HEK293 (cell line): Measurements from ENCODE around the gene AP3D1.

Experiments used
- AEBP2 ChIP-seq: fragments of 450-650 bp; formaldehyde crosslinking; IDR thresholded peaks from 2 replicates; pipeline ENCODE4 v1.5.1; 2016; ENCODE audit warnings: missing biosample characterization, missing genetic modification characterization, borderline replicate concordance
- KLF17 ChIP-seq: fragments of 450-650 bp; formaldehyde crosslinking; IDR thresholded peaks from 2 replicates; pipeline ENCODE4 v1.5.1; 2016; ENCODE audit warnings: missing biosample characterization, missing genetic modification characterization
- ZFP69B ChIP-seq: fragments of 450-650 bp; formaldehyde crosslinking; IDR thresholded peaks from 2 replicates; pipeline ENCODE4 v1.5.1; 2016; ENCODE audit warnings: missing biosample characterization, missing genetic modification characterization
- ZIC2 ChIP-seq: fragments of 450-650 bp; formaldehyde crosslinking; IDR thresholded peaks from 2 replicates; pipeline ENCODE4 v1.5.1; 2016; ENCODE audit warnings: missing biosample characterization, missing genetic modification characterization
- ZNF112 ChIP-seq: fragments of 450-650 bp; formaldehyde crosslinking; IDR thresholded peaks from 2 replicates; pipeline ENCODE4 v1.5.0; 2017; ENCODE audit warnings: missing biosample characterization, missing genetic modification characterization
- ZNF18 ChIP-seq: fragments of 450-650 bp; formaldehyde crosslinking; IDR thresholded peaks from 2 replicates; pipeline ENCODE4 v1.5.1; 2016; ENCODE audit warnings: missing biosample characterization, missing genetic modification characterization
- ZNF280D ChIP-seq: fragments of 450-650 bp; formaldehyde crosslinking; IDR thresholded peaks from 2 replicates; pipeline ENCODE4 v1.5.1; 2016; ENCODE audit warnings: missing biosample characterization, missing genetic modification characterization
- ZNF341 ChIP-seq: fragments of 450-650 bp; formaldehyde crosslinking; IDR thresholded peaks from 2 replicates; pipeline ENCODE4; 2016; ENCODE audit warnings: low read depth, missing biosample characterization, missing genetic modification characterization
- ZNF426 ChIP-seq: fragments of 450-650 bp; formaldehyde crosslinking; IDR thresholded peaks from 2 replicates; pipeline ENCODE4 v1.5.1; 2017; ENCODE audit warnings: missing biosample characterization, missing genetic modification characterization, mild to moderate bottlenecking, inconsistent platforms, moderate library complexity
- ZNF48 ChIP-seq: fragments of 450-650 bp; formaldehyde crosslinking; IDR thresholded peaks from 2 replicates; pipeline ENCODE4 v1.5.1; 2016; ENCODE audit warnings: missing biosample characterization, missing genetic modification characterization
- ZNF513 ChIP-seq: fragments of 450-650 bp; IDR thresholded peaks from 2 replicates; pipeline ENCODE4 v1.5.1; 2018; ENCODE audit warnings: missing biosample characterization, missing genetic modification characterization
- ZNF518A ChIP-seq: fragments of 450-650 bp; formaldehyde crosslinking; conservative IDR thresholded peaks from 2 replicates; pipeline ENCODE4 v1.5.1; 2016; ENCODE audit warnings: low read depth, missing biosample characterization, missing genetic modification characterization
- ZNF521 ChIP-seq: fragments of 450-650 bp; formaldehyde crosslinking; IDR thresholded peaks from 2 replicates; pipeline ENCODE4 v1.5.1; 2017; ENCODE audit warnings: missing biosample characterization, mild to moderate bottlenecking, missing genetic modification characterization
- ZNF549 ChIP-seq: fragments of 450-650 bp; IDR thresholded peaks from 2 replicates; pipeline ENCODE4 v1.5.1; 2018; ENCODE audit warnings: missing biosample characterization, missing genetic modification characterization, mild to moderate bottlenecking, inconsistent platforms, moderate library complexity
- ZNF610 ChIP-seq: fragments of 450-650 bp; formaldehyde crosslinking; IDR thresholded peaks from 2 replicates; pipeline ENCODE4 v1.5.1; 2016; ENCODE audit warnings: missing biosample characterization, missing genetic modification characterization, borderline replicate concordance
- ZNF639 ChIP-seq: fragments of 450-650 bp; formaldehyde crosslinking; IDR thresholded peaks from 2 replicates; pipeline ENCODE4 v1.5.1; 2016; ENCODE audit warnings: missing biosample characterization, missing genetic modification characterization
- ZNF645 ChIP-seq: fragments of 450-650 bp; formaldehyde crosslinking; IDR thresholded peaks from 2 replicates; pipeline ENCODE4; 2016; ENCODE audit warnings: missing biosample characterization, missing genetic modification characterization
- ZNF701 ChIP-seq: fragments of 450-650 bp; formaldehyde crosslinking; IDR thresholded peaks from 2 replicates; pipeline ENCODE4 v1.5.1; 2016; ENCODE audit warnings: missing biosample characterization, missing genetic modification characterization
- ZNF843 ChIP-seq: fragments of 450-650 bp; formaldehyde crosslinking; IDR thresholded peaks from 2 replicates; pipeline ENCODE4 v1.5.1; 2016; ENCODE audit warnings: missing biosample characterization, missing genetic modification characterization
- ZSCAN4 ChIP-seq: fragments of 450-650 bp; formaldehyde crosslinking; IDR thresholded peaks from 2 replicates; pipeline ENCODE4 v1.5.1; 2017; ENCODE audit warnings: missing biosample characterization, missing genetic modification characterization
- ZXDB ChIP-seq: fragments of 450-650 bp; formaldehyde crosslinking; IDR thresholded peaks from 2 replicates; pipeline ENCODE4 v1.5.1; 2016; ENCODE audit warnings: missing biosample characterization, missing genetic modification characterization

The AP3D1 gene

GRCh38 chr19:2096034-2096479 is 55.3 kb downstream of the AP3D1 start, which contains the start of gene MOB3A (continued):
- TF ChIP-seq ZNF518A (tag by site-specific recombination) (no peak), ZNF521 (tag by site-specific recombination) (no peak), ZNF426 (tag by site-specific recombination) (no peak), ZNF112 (tag by site-specific recombination) (no peak), ZNF341 (tag by site-specific recombination) (no peak), ZNF48 (tag by site-specific recombination) (no peak), ZFP69B (tag by site-specific recombination) (peak; percentile 97), ZNF645 (0 out of 2 replicates have a peak, but pooled peaks have one; percentile 46), ZNF701 (no peak), ZIC2 (no peak), ZNF843 (tag by site-specific recombination) (peak; percentile 71), ZNF18 (tag by site-specific recombination) (0 out of 2 replicates have a peak, but pooled peaks have one; percentile 25), ZNF610 (tag by site-specific recombination) (no peak; the same call in none of the 2 replicates), ZNF280D (tag by site-specific recombination) (no peak), ZNF549 (no peak), ZSCAN4 (tag by site-specific recombination) (no peak), KLF17 (tag by site-specific recombination) (peak; percentile 87; the same call in 1 of the 2 replicates), AEBP2 (no peak), ZNF513 (tag by site-specific recombination) (no peak), ZNF639 (tag by site-specific recombination) (no peak; the same call in 1 of the 2 replicates), ZXDB (tag by site-specific recombination) (peak; percentile 99)
